GM18526 (cell line): ENCODE data around the gene ADGRA1.

Experiments
- POLR2A ChIP-seq: IDR thresholded peaks from 3 replicates; pipeline ENCODE4 v1.6.1; 2011; ENCODE audit not compliant: insufficient read length; ENCODE audit errors: extremely low read depth

Gene ADGRA1, protein sequence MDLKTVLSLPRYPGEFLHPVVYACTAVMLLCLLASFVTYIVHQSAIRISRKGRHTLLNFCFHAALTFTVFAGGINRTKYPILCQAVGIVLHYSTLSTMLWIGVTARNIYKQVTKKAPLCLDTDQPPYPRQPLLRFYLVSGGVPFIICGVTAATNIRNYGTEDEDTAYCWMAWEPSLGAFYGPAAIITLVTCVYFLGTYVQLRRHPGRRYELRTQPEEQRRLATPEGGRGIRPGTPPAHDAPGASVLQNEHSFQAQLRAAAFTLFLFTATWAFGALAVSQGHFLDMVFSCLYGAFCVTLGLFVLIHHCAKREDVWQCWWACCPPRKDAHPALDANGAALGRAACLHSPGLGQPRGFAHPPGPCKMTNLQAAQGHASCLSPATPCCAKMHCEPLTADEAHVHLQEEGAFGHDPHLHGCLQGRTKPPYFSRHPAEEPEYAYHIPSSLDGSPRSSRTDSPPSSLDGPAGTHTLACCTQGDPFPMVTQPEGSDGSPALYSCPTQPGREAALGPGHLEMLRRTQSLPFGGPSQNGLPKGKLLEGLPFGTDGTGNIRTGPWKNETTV

GRCh38 chr10:133087679-133088178 is at the start of gene ADGRA1:
Gene ADGRA1, plus strand, starts transcription at chr10:133087924. Its CDS starts 986 bp downstream, at chr10:133088910.
- TF ChIP-seq POLR2A: no peak

DNA sequence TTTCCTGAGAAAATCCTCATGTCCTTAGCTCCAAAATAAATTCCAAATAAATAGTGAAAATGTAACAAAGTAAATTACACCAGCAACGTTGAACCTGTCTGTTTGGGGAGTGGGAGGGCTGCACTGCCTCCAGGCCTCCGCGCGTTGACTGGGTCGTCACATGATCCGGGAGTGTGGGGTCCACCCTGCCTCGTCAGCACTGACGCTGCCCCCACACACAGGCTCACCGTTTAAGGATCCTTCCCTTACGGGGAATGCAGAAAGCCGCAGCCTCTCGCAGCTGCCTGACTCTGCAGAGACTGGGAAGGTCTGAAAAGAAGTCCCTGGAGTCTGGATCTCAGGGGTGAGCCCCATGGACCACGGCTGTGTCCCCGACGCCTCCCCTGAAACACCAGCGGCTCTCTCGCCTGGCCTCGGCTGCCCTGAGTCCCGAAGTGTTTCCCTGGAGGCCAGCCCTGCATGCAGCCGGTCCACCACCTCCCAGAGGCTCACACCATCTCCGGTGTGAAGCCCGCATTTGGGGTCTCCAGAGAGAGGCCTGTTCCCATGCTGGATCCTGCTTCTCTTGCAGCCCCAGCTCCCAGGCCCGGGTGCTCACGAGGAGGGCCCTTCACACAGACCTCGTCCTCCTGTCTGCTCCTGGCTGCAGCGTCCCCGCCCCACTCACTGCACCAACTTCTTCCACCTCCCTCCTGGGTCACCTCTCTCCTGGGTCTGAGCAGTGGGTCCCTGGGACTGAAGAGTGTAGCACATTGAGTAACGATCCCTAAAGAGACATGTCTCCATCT is 49.5 kb upstream of the ADGRA1 start:
- TF ChIP-seq POLR2A: no peak

- TF ChIP-seq POLR2A: no peak
Observed at GRCh38 chr10:133039107-133039802, 48.5 kb upstream of the ADGRA1 start.

DNA sequence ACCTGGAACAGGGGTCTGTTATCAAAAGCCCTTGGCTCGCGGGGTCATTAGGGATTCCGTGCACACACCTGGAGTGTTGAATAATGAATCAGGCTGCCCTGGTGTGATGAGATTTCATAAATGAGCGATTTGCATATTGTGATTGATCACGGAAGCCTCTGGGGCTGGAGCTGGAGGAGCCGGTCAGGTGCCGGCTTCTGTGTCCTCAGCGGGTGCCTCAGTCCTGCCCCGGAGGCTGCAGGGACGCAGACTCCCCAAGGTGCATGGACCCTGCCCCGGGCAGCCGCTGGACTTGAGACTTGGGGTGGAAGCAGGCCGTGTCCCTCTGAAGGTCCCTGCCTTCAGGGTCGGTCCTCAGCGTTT is 47.9 kb upstream of the ADGRA1 start:
- no peak for TF ChIP-seq POLR2A

DNA sequence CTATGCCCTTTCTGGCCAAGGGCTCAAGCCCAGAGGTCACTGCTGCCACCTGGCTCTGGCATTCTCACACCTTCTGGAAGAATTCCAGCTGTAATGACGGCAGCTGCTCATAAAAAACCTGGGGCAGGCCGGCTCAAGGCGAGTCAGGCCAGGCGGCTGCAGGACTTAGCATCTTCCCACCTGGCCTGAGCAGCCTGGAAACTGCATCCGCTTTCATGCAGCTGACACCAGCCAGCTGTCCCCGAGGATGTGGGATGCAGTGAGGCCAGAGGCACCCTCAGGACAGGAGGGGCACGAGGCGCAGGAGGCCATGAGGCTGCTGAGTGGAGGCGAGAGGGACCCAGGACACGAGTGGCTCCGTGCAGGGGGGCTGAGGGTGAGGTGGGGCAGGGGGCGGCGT is 47.5 kb upstream of the ADGRA1 start:
- TF ChIP-seq POLR2A: no peak

GRCh38 chr10:133041101-133041500 is 46.6 kb upstream of the ADGRA1 start:
- TF ChIP-seq POLR2A: no peak

DNA sequence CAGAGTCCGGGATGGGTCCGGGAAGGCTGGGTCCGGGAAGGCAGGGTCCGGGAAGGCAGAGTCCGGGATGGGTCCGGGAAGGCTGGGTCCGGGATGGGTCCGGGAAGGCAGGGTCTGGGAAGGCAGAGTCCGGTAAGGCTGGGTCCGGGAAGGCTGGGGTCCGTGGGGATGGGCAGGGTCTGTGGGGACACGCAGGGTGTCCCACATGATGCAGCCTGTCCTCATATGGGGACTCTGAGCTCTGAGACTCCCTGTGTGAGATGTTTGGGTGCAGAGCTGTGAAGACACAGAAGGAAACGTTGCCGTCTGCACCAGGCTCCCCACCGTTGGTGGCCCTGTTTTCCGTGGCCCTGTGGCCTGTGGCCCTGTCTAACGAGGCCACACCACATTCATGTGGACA is 45.7 kb upstream of the ADGRA1 start:
- no peak for TF ChIP-seq POLR2A

DNA sequence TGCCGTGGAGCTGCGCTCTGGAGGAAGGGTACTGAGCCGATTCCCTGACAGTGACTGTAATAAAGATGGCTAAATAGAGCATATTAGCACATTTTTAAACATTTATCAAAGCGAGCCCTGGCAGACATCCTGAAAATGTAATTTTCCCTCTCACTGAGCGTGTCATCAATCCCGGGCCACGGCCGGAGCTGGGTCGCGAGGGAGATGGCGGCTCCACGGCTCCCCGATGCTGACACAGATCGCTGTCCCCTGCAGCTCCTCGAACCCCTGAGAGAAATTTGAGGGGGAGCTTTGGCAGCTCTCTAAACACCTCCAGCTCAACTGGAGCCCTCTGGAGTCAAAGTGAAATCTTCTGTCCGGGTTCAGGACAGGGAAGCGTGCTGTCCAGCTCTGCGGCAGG is 44.9 kb upstream of the ADGRA1 start:
- no peak for TF ChIP-seq POLR2A

- TF ChIP-seq POLR2A: no peak
Observed at GRCh38 chr10:133043541-133044225, 44.0 kb upstream of the ADGRA1 start.

DNA sequence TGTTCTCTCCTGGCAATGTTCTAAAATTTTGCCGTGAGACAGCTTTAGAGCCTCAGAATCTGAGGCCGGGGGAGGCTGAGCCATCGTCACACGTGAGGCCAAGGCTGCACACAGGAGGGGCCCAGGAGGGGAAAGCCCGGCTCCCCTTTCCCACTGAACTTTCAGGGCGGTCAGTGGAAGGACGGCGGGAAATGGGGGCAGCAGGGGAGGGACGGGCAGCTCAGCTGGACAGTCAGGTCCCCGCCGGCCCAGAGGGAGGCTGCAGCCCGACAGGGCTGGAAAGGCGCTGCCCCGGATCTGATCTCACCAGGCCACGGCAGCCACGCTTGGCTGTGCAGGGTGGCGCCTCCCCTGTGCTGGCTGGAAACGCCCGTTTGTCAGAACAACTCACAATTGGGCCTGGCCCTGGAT is 43.3 kb upstream of the ADGRA1 start:
- TF ChIP-seq POLR2A: no peak

DNA sequence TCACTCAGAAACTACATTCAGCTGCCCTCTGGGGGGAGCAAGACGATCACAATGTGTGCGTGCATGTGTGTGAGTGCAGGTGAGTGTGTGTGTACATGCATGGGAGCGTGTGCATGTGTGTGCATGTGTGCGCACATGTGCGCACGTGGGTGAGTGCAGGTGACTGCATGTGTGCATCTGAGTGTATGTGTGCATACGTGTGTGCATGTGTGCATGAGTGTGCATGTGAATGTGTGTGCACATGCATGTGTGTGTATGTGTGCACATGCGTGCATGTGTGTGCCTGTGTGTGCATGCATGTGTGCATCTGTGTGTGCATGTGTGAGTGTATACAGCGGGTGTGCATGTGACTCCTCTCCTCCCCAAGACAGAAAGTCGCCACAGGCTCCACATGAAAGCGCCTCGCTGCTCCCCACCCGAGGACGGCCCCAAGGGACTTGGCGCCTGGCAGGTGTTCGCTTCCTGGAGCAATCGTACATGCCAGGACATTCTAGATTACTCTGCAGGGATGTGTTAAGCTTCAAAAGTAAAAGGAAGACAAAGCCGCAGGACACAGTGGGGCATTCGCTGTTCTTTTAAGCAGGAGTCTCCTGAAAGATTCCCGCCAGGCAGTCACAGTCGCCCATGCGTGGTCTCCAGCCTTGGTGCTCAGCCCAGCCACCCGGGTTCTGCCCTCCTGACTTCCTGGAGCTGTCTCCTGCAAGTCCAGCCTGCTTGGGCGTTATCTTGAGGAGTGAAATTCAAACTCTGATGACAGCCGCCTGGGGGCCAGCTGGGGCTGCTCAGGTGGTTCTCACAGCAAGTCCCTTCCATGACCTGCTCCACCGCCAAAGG is 42.0 kb upstream of the ADGRA1 start:
- TF ChIP-seq POLR2A: no peak

- no peak for TF ChIP-seq POLR2A
Observed at GRCh38 chr10:133046390-133046765, 41.3 kb upstream of the ADGRA1 start.

DNA sequence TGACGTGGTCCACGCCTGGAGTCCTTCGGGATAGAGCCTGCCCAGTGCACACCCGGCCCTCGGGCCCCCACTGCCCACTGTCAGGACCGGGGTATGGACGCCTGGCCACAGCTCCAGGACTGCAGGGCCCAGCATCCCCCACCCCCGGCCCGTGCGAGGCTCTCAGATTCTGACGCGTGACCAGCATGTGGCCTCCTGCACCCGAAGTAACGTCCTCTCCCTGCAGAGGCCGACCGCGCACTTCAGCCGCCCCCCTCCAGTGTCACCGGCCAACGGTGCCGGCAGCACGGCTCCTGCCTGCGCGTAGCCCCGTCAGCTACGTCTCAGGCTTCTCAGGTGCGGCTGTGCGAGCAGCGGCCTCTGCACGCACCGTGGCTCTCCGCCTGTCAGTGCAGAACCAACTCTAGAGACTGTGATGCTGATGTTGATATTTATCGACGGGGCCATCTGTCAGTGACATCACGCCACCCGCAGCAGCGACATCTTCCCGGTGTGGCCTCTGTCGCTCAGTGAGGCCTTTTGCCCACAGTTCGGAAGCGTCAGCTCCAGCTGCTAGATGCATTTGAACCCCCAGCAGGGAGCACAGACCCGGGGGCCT is 40.1 kb upstream of the ADGRA1 start:
- TF ChIP-seq POLR2A: no peak
